OCI-LY1 (cell line): ENCODE data around the gene MAN1C1.

ENCODE experiments used
- CTCF ChIP-seq: fragments of 200-600 bp; sonication (generic), shearing (Covaris generic); IDR thresholded peaks from 2 replicates; pipeline ENCODE4 v1.5.1; 2017; ENCODE audit warnings: mild to moderate bottlenecking, antibody characterized with exemption, low read length, moderate library complexity, mixed read lengths
- EZH2 ChIP-seq: fragments of 200-600 bp; sonication (generic), shearing (Covaris generic); IDR thresholded peaks from 2 replicates; pipeline ENCODE4 v1.8.0; 2017; ENCODE audit warnings: borderline replicate concordance, mixed run types, mild to moderate bottlenecking, antibody characterized with exemption, low read length, moderate library complexity, mixed read lengths

DNA sequence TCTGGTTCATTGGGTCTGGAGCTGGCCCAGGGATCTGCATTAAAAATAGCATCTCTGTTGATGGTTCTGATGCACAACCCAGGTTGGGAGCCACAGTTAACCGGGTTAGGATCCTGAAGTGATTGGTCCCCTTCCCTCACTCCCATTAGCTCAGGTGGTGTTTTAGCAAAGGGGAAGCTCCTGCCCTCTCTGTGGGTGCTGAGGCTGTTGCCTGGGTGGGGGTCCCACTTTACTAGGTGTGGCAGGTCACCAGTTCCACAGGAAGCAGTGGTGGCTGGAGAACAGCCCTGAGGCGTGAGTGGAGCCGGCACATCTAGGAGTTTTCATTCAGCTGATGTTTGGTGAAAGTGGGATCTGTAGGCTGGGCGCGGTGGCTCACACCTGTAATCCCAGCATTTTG is 86.5 kb downstream of the MAN1C1 start:
- no peak for TF ChIP-seq CTCF
- TF ChIP-seq EZH2, result no peak
